Activated CD4-positive, CD25-positive, alpha-beta regulatory T cell treated with anti-CD3 and anti-CD28 coated beads, Interleukin-2, amount 50 U/mL, for 72 hours (primary cell): ENCODE results near the gene PTCHD4.

Source experiments
- DNase-seq: peaks from one replicate; pipeline ENCODE4 v3.0.0; 2021

PTCHD4 gene

DNA sequence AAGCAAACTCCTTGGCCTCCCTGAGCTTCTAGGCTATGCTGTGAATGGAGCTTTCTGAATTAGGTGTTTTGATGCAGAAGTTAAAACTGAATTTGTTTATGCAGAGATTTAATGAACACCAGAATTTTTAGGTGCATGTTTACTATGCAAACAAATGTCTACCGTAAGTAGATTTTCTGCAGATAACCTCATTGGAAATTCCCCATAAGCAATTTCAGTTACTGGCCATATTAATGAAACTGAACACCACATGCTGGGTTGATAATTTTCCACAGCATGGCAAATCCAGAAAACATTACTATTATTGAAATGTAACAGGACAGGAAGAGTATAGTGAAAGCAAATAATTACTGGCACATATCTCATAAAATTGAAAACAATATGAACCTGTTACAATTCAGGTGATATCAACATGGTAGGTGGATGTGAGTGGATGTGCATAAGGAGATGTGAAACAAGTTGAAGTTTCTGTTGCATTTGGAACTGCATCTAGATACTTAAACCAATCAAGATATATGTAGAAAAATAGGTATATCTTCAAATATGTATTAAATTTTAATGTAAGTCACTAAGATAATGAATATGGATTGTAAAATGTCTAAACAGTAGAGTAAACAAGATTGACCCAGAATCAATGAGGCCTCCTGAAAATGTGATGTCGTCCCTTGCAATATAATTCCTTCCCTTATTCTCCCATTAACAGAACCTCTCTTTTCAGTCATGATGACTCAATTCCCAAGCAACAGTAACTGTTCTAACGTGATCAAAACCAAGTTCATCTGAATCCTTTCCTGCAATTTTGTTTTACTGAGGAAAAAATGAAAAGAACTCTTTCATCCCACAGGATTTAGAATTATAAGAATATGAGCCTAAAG is 11.0 kb downstream of the PTCHD4 start:
- no peak for DNase-seq

DNA sequence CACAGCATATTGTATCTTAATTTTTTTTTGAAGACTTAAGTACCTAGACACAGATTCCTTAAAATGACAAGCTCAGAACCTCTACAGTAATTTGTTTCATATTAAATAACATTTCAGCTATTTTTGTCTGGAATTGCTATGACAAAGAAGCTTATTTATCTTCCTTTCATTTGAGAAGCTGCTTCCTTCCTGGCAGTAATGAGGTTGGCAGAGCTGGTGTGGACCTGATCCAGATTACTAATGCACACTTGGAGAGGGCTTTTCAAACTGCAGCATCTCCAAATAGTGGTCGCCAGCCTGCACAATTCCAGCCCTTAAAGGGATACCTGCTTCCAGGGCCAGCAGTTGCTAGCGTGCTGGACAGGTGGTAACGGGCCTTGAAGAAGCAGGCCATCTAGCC is 12.1 kb downstream of the PTCHD4 start:
- no peak for DNase-seq

DNA sequence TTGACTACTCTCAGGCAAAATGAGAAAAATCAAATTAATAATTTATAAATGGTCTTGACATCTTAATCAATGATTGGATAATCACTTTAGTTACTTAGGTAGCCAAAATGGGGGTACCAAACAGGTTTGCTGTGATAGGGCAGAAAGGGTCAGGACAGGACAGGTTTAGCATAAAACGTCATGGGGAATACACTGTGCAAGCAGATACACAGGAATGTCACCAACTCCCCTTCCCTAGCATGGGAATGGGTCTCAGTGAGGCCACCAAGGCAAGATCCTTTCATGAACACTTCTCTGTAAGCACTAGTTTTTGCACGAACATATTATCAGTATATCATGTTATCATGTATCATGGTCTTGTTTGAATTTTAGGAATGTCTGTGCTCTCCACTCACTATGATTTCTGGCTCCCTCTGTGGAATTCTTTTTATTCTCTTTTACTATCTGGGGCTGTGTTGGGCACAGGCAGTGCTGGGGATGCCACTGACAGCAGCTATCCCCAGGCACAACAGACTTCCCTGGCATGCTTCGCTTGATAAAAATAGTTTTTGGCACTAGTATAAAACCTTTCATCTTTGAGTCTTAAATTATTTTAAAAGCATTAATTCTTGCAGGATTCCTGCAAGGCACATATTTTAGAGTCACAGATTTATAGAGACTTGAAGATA is 18.3 kb downstream of the PTCHD4 start:
- no peak for DNase-seq

DNA sequence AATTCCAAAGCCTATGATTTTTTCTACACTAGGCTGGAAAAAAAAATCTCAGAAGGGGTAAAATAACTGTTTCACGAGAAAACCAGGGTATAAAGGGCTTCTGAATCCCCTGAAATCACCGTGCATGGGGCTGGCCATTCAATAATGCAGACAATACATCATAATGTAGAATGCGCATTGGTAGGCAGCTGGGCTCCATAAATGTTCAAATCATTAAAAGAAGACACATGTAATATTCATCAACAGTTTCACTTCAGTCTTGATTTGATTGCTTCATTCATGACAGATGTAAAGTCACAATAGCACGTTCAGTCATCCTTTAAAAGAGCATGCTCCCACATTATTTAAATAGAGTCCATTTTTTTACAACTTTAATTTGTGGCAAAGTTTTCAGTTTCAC is 20.5 kb downstream of the PTCHD4 start:
- no peak for DNase-seq

DNA sequence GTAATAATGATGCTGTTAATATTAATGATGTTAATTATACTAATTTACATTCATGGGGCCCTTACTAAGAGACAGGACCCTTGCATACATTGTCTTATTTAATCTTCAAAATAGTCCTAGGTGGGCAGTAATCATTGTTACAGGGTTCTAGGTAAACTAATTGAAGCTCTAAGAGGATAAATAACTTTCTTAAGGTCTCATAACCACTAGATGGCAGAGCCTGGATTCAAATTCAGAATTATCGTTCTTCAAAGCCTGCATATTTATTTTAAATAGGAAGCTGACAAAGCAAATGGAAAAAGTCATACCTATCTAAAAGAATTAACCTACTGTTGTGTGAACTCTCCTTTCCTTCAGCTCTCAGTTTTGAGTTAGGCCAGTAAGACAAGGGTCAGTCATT is 23.5 kb downstream of the PTCHD4 start:
- no peak for DNase-seq

DNA sequence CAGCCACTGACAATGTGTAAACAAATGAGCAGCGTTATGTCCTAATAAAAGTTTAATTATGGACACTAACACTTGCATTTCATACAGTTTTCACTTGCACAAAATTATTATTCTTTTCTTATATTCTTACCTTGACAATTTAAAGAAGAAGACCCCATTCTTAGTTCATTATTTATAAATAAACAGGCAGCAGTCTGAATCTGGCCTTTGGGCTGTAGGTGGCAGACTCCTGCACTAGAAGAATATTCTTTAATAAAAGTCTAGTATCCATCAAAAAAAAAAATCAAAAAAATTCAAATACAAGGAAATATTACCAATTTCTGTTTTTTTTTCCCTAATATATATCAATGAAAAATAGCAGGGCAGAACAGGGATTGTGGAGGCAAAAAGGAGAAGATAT is 24.8 kb downstream of the PTCHD4 start:
- DNase-seq = no peak

DNA sequence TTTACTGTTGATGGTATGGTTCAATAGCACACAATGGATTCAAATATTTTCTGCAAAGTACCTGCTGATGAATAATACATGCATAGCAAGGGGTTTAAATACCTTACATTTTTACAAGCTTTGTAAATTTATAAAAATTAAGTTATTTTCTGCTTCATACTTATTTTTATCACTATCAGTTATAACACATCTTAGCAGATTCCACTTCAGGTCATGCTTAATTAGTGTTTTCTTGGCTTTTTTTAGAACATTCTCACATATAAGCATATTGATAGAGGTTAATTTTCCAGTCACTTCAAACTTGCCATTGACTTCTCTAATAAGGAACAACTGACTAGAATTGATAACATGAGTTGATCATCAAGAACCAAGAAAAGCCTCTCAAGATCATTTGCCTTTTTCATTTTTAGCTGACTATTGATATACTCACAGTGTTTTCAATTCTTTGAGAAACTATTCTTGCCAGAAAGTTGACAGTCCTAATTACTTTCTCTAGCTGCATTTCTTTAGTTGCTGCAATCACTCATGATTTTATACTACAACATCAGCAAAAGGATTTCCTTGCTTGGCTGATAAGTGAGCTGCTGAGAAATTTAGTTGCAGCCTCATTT is 25.8 kb downstream of the PTCHD4 start:
- no peak for DNase-seq

GRCh38 chr6:48084201-48084600 is 26.8 kb downstream of the PTCHD4 start:
- no peak for DNase-seq

DNA sequence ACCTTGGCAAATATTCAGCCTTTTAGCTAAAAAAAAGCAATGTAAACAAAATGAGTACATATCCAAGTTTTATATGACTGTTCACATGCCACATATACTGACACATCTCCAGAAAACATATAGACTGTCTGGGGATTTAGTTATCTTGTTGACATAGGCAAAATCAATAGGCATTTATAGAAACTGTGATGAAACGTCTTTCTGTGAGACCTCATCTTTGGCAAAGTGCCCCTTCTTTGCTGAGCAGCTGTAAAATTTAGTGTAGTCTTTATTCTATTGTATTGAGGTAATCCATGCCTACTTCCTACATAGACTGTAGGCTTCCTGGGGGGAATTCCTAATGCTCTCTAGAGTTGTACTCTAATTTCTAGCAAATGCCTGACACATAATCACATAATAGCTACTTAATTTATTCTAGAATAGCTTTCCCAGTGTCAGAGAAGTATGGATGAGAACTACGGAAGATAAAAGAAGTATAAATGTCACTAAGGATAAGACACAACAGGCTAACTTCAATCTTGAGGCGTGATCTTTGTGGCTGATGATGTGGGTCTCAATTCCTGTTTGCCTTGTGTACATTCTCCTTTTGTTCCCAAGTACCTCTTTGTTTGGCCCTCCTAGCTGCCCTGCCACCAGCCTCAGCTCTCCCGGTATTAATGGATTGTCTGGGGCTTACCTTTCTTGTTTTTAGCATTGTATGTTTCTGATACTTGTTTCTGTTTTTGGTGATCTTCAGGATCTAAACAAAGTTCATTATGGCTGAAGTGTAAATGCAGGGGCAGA is 30.6 kb downstream of the PTCHD4 start:
- no peak for DNase-seq

DNA sequence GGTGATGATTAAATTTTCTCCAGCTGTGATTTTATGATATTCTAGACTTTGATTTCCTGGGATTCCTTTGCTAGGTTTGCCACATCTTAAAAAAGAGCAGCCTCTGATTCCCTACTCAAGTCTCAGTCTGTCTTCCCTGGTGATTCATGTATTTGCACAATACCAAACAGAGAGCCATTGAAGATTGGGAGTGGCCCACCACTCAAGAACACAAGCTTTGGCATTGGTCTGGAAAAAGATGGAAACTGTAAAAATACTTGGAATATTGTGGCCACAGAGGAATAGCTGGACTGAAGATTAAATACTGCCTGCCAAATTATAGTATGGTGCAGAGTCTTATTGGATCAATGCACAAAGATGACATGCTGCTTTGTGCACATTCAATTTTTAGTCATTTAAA is 32.9 kb downstream of the PTCHD4 start:
- DNase-seq = no peak

- DNase-seq = no peak
These were observed 35.8 kb downstream of the PTCHD4 start for GRCh38 chr6:48075181-48075580.

DNA sequence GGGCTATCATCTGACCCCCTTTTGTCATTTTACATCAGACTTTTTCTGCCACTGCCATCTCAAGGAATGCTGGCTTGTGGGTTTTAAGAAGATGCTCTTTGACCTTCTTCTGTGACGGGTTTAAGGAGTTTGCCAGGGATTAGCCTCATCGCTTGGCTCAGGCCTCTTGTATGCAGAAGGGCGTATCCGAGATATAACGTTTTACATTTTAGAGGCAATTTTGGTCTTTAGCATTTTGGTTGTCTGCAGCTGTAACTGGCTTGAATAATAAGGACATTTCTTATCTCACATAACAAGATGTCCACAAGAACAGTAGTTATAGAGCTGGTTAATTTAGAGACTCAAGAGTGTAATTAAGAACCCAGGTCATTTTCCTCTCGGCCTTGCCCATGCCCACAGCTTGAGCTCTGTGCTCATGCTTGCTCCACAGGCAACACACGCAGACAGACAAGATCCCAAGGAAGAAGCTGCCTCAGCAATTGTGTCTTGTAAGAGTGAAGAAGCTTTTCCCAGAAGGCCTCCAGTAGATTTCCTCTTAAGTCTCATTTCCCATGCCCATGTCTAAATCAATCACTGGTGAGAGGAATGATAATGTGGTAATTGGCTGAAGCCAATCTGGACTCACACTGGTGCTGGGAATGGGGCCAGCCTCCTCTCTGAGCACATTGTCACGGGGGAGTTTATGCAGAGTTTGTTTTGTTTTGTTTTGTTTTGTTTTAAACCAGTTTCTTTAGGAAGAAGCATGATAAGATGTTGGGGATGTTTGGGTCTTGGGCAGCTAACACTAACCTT is 36.8 kb downstream of the PTCHD4 start:
- DNase-seq = no peak

DNA sequence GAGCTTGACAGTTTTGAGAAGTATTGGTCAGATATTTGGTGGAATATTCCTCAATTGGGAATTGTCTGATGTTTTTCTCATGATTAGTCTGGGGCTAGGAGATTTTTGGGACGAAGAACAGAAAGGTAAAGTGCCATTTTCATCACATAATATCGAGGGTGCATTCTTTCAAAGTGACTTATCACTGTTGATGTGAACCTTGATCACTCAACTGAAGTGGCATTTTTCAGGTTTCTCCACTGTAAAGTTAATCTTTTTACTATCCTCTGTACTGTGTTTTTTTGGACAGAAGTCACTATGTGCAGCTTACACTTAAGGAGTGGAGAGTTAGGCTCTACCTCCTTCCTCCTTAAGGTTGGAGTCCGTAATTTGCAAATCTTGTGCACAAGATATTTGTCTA is 39.2 kb downstream of the PTCHD4 start:
- DNase-seq = no peak

GRCh38 chr6:48069280-48069679 is 41.7 kb downstream of the PTCHD4 start:
- DNase-seq = no peak

DNA sequence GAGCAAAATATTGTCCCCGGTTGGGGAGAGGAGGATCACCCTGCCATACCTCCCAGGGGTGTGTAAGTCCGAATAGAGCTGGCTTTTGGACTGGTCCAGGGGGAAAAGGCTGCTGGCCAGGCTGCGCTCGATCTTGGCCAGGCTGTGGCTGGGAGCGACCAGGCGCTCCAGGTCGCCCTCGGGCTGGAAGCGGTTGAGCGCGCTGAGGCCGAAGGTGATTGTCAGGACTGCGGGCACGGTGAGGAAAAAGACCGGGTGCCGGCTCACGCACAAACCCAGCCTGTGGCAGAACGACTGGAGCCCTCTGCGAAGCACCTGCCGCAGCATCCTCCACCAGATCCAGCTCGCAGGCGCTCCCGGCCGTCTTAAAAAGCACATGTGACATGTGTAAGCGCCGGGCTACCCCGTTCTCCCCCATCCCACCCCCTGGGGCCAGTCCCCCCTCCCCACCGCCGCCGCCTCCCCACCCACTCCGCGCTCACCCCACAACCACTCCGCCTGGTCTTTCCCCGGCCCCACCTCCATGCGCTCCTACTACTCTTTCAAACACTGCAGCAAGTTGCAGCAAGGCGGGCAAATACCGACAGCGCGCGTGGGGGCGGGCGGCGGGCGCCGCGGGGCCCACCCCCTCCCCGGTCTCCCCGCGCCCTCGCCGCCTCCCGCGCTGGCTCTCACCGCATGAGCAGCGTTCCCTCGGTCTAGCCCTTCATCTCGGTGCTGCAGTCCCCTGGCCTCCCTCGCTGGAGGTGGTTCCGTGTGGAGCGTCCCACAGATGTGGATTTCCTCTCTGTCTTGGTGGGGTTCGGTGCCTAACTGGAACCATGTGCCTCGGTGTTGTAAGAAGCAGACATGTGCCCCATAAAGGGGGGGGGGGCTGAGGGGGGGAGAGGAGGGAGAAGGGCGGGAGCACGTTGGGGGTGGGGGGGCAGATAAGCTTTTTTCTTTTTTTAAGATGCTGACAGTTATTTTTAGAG is 42.4 kb downstream of the PTCHD4 start:
- DNase-seq = no peak

- DNase-seq = no peak
These were observed 43.1 kb downstream of the PTCHD4 start for GRCh38 chr6:48067886-48068277.

DNA sequence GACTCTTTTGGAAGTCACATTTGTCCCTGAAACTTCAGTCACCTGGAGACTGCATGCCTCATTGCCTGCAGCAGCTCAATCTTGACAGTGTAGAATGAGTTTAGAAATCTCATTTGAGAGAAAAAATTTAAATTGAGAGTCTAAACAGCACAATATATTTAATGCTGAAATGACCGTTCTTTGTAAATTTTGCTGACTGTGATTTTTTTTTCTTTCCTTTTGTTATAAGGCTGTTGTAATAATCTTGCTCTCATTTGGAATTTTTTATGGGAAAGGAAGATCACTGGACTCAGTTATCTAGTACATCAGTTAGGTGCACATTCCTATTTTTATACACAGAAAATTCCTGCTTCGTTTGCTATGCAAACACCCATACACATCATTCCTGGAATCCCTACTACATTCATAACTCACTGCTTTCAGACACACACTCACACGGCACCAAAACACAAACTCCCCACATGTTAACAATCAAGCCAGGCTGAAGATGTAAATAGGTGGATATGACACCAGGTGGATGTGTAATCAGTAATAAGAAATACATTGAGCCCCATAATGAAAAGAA is 43.8 kb downstream of the PTCHD4 start:
- DNase-seq = no peak

- DNase-seq = no peak
These were observed 49.6 kb downstream of the PTCHD4 start for GRCh38 chr6:48061265-48061990.
